T-cell (primary cell): Measurements from ENCODE around the gene ADAMTS9. TPM values are rescaled to one million over a fixed set of nuclear protein-coding genes. Genes with fewer than 3 reads are reported as not detected.

ENCODE experiments used
- ATAC-seq, 4 experiments: fragments of 200-7000 bp in 3 of 4; fragments of 150-1000 bp in 1 of 4; cut with Tn5 transposase; replicated peaks in 1 of 4; 1 replicate in 3 of 4; 2 replicates in 1 of 4; pipeline ENCODE4 v1.10.0; 2021; ENCODE audit warnings: moderate library complexity in 3 of 4, mild to moderate bottlenecking in 2 of 4, moderate number of reproducible peaks in 1 of 4
- CTCF ChIA-PET, 2 donors: fragments of 300-600 bp; sonication (Branson Sonifier 250); formaldehyde crosslinking; loops; one replicate each; lab custom pipeline; 2022; ENCODE audit warnings: antibody characterized with exemption in 2 of 2; lab: Charles Lee
- POLR2A ChIA-PET, 2 donors: fragments of 300-600 bp; sonication (Branson Sonifier 250); formaldehyde crosslinking; loops; one replicate each; lab custom pipeline; 2022; ENCODE audit warnings: antibody characterized with exemption in 2 of 2; lab: Charles Lee
- DNase-seq, 35 experiments: peaks; one replicate each; pipeline versions ENCODE4 v3.0.0 to v3.0.0-alpha.2; 2013 to 2023
- H3K27ac ChIP-seq: one replicate; pipeline ENCODE4 v1.5.1; 2013; ENCODE audit warnings: low read length
- H3K27me3 ChIP-seq, 2 experiments: replicated peaks in 1 of 2; 1 replicate in 1 of 2; 2 replicates in 1 of 2; pipeline versions ENCODE4 v1.6.1 to v1.7.0; 2013; ENCODE audit warnings: low read length in 1 of 2, mixed read lengths in 1 of 2; ENCODE audit not compliant: control insufficient read depth in 2 of 2, insufficient read depth in 2 of 2; ENCODE audit errors: extremely low read depth in 1 of 2
- H3K36me3 ChIP-seq, 2 donors: 1 replicate in 1 of 2; 2 replicates in 1 of 2; pipeline versions ENCODE4 v1.6.1 to v1.7.0; 2013; ENCODE audit warnings: low read length in 1 of 2; ENCODE audit not compliant: control insufficient read depth in 2 of 2, insufficient read depth in 1 of 2; ENCODE audit errors: extremely low read depth in 1 of 2
- H3K4me1 ChIP-seq, 2 experiments: 1 replicate in 1 of 2; 2 replicates in 1 of 2; pipeline versions ENCODE4 v1.6.1 to v1.7.0; 2013; ENCODE audit warnings: low read length in 2 of 2, mixed read lengths in 1 of 2; ENCODE audit not compliant: insufficient read depth in 2 of 2, control insufficient read depth in 1 of 2; ENCODE audit errors: extremely low read depth in 1 of 2
- H3K4me3 ChIP-seq, 2 donors: 1 replicate in 1 of 2; 2 replicates in 1 of 2; pipeline versions ENCODE4 v1.5.1 to v1.7.0; 2013; ENCODE audit warnings: mild to moderate bottlenecking in 2 of 2, low read length in 1 of 2, moderate library complexity in 1 of 2; ENCODE audit not compliant: control insufficient read depth in 1 of 2; ENCODE audit errors: extremely low read depth in 1 of 2
- H3K9me3 ChIP-seq: 2 replicates; pipeline ENCODE4 v1.7.0; 2013
- H3K27ac Mint-ChIP-seq, 2 donors: one replicate each; pipeline ENCODE4 v1.8.0; 2020 to 2021; ENCODE audit warnings: mild to moderate bottlenecking in 2 of 2, mixed read lengths in 2 of 2
- H3K27me3 Mint-ChIP-seq, 2 donors: one replicate each; pipeline ENCODE4 v1.8.0; 2021 to 2022; ENCODE audit warnings: mixed read lengths in 2 of 2
- H3K36me3 Mint-ChIP-seq: one replicate; pipeline ENCODE4 v1.8.0; 2021; ENCODE audit warnings: mixed read lengths
- H3K4me1 Mint-ChIP-seq, 3 donors: one replicate each; pipeline ENCODE4 v1.8.0; 2020 to 2022; ENCODE audit warnings: mixed read lengths in 3 of 3, mild to moderate bottlenecking in 1 of 3
- H3K4me3 Mint-ChIP-seq, 3 donors: one replicate each; pipeline ENCODE4 v1.8.0; 2020 to 2022; ENCODE audit warnings: mild to moderate bottlenecking in 3 of 3, mixed read lengths in 3 of 3, moderate library complexity in 3 of 3
- H3K9me3 Mint-ChIP-seq, 3 donors: one replicate each; pipeline ENCODE4 v1.8.0; 2020 to 2022; ENCODE audit warnings: mixed read lengths in 3 of 3
- WGBS: methylation state at CpG from one replicate; pipeline ENCODE4 v1.1.5; 2013; ENCODE audit warnings: missing lambda C conversion rate; ENCODE audit not compliant: insufficient coverage; 5-methylcytosine and 5-hydroxymethylcytosine counted together
- total RNA-seq, 35 experiments: library from RNA in 6 of 35; stranded (reverse) in 6 of 35; fragments of 120-200 nt in 1 of 35; gene quantifications; one replicate each; pipeline versions ENCODE4 v1.2.1 to v1.2.4 and lab custom pipeline; 2013 to 2026

The ADAMTS9 gene
- total RNA-seq, 5 donors from 2014 or later (not counting 1 experiment from before 2014, with no cell fraction given), result 0.09 to 0.10 TPM; not detected in 3

- no CpG with 5 or more reads among the region's 2 CpGs for WGBS
- Mint-ChIP-seq H3K27me3 (no peaks in the 10 kb centered on the region), H3K36me3 (no peaks in the 10 kb centered on the region), H3K4me3 (no peak overlapping the region), H3K27ac (no peak overlapping the region), H3K9me3 (peaks cover 0 to 11% (median 0%) of the 10 kb centered on the region in 3 donors), H3K4me1 (no peaks in the 10 kb centered on the region)
- H3K9me3 ChIP-seq, result peaks cover 2% of the 10 kb centered on the region
- ChIA-PET CTCF (no interaction called here), POLR2A (no interaction called here)
- H3K27me3 ChIP-seq, result no peaks in the 10 kb centered on the region
- no peaks in the 10 kb centered on the region for H3K36me3 ChIP-seq
- H3K27ac ChIP-seq, result no peak overlapping the region
- no peak overlapping the region for H3K4me3 ChIP-seq
- no peaks in the 10 kb centered on the region for H3K4me1 ChIP-seq
- DNase-seq (no peak), ATAC-seq (no peak)
These were observed 80.7 kb downstream of the ADAMTS9 start for GRCh38 chr3:64607032-64607551.

- H3K4me1 Mint-ChIP-seq, result no peaks in the 10 kb centered on the region
- no peaks in the 10 kb centered on the region for H3K36me3 ChIP-seq
These were observed 83.5 kb downstream of the ADAMTS9 start for GRCh38 chr3:64604313-64604712.

GRCh38 chr3:64601824-64602223, 86.0 kb downstream of the ADAMTS9 start:
- CTCF ChIA-PET, result no interaction called here

More at GRCh38 chr3:64604313-64604712, 83.5 kb downstream of the ADAMTS9 start:
- no peak overlapping the region for H3K4me3 Mint-ChIP-seq
- no peak for ATAC-seq
- no peaks in the 10 kb centered on the region for H3K36me3 Mint-ChIP-seq
- DNase-seq, result no peak
- POLR2A ChIA-PET, result no interaction called here
- peaks cover 0 to 5% (median 0%) of the 10 kb centered on the region in 3 donors for H3K9me3 Mint-ChIP-seq
- no peak overlapping the region for H3K27ac Mint-ChIP-seq
- no peaks in the 10 kb centered on the region for H3K27me3 ChIP-seq
- no peak overlapping the region for H3K4me3 ChIP-seq
- H3K4me1 ChIP-seq, result no peaks in the 10 kb centered on the region
- CTCF ChIA-PET, result no interaction called here
- no peaks in the 10 kb centered on the region for H3K9me3 ChIP-seq
- no peaks in the 10 kb centered on the region for H3K27me3 Mint-ChIP-seq
- no CpG with 5 or more reads among the region's 3 CpGs for WGBS
- no peak overlapping the region for H3K27ac ChIP-seq

GRCh38 chr3:64600246-64600950, 87.4 kb downstream of the ADAMTS9 start:
- WGBS, result 90% methylated on average over 2 of the region's 9 CpGs
- Mint-ChIP-seq H3K4me1 (no peaks in the 10 kb centered on the region), H3K9me3 (peaks cover 0 to 10% (median 0%) of the 10 kb centered on the region in 3 donors), H3K4me3 (no peak overlapping the region), H3K36me3 (no peaks in the 10 kb centered on the region), H3K27me3 (no peaks in the 10 kb centered on the region), H3K27ac (no peak overlapping the region)
- DNase-seq (no peak), ATAC-seq (no peak)
- Histone ChIP-seq H3K4me1 (no peaks in the 10 kb centered on the region), H3K27me3 (no peaks in the 10 kb centered on the region), H3K27ac (no peak overlapping the region), H3K4me3 (no peak overlapping the region), H3K9me3 (no peaks in the 10 kb centered on the region), H3K36me3 (no peaks in the 10 kb centered on the region)
- CTCF ChIA-PET, result no interaction called here
- POLR2A ChIA-PET, result no interaction called here

More at GRCh38 chr3:64601824-64602223, 86.0 kb downstream of the ADAMTS9 start:
- no peak overlapping the region for H3K4me3 ChIP-seq
- H3K27me3 Mint-ChIP-seq, result no peaks in the 10 kb centered on the region
- H3K27ac Mint-ChIP-seq, result no peak overlapping the region
- H3K4me1 Mint-ChIP-seq, result no peaks in the 10 kb centered on the region
- DNase-seq (no peak), ATAC-seq (no peak)
- no peaks in the 10 kb centered on the region for H3K36me3 ChIP-seq
- no peak overlapping the region for H3K4me3 Mint-ChIP-seq
- H3K9me3 ChIP-seq, result no peaks in the 10 kb centered on the region
- H3K27me3 ChIP-seq, result no peaks in the 10 kb centered on the region
- H3K36me3 Mint-ChIP-seq, result no peaks in the 10 kb centered on the region
- 90% methylated on average over 4 of the region's 9 CpGs for WGBS
- POLR2A ChIA-PET, result no interaction called here
- no peak overlapping the region for H3K27ac ChIP-seq
- H3K4me1 ChIP-seq, result no peaks in the 10 kb centered on the region
- H3K9me3 Mint-ChIP-seq, result peaks cover 0 to 10% (median 0%) of the 10 kb centered on the region in 3 donors

DNA sequence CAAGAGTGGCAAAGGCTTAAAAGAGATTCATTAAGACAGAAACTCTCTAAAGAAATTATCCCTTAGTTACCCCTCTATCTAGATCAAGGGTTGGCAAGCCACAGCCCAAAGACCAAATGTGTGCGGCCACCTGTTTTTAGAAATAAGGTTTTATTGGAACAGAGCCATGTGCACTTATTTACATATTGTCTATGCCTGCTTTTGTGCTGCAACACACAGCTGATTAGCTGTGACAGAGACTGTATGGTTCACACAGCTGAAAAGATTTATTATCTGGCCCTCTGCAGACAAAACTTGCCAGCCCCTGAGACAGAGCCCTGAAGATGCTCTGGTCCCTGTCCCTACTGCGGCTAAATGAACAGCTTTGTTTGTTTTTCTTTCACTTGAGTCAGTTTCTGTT, 88.1 kb downstream of the ADAMTS9 start:
- H3K36me3 ChIP-seq, result no peaks in the 10 kb centered on the region
- no CpG with 5 or more reads among the region's 2 CpGs for WGBS

DNA sequence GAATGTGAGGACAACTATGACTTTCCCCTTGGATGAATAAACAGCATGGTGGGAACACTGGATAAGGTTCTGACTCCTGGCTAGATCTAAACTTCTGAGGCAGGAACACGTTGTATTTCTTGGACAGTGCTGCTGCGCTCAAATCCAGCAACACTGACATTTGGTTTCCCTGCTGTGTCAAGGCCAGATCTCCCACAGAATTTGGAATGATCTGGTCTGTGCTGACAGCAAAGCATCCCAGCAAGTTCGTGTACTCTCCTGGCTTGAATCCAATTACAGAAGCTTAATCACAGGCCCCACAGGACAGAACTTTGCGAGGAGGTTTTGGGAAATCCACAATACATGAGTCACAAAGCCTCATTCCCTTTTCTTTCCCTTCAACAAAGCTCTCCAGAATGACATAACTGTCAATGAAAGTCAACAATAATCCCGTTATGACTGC, 92.5 kb downstream of the ADAMTS9 start:
- no peak for ATAC-seq
- 77% methylated on average over 3 of the region's 5 CpGs for whole genome bisulfite sequencing
- H3K4me3 ChIP-seq, result no peak overlapping the region
- Mint-ChIP-seq H3K4me3 (no peak overlapping the region), H3K9me3 (peaks cover 0 to 5% (median 5%) of the 10 kb centered on the region in 3 donors), H3K27ac (no peak overlapping the region), H3K4me1 (no peaks in the 10 kb centered on the region), H3K27me3 (no peaks in the 10 kb centered on the region), H3K36me3 (no peaks in the 10 kb centered on the region)
- POLR2A ChIA-PET, result no interaction called here
- H3K9me3 ChIP-seq, result no peaks in the 10 kb centered on the region
- H3K4me1 ChIP-seq, result no peaks in the 10 kb centered on the region
- no peaks in the 10 kb centered on the region for H3K36me3 ChIP-seq
- no peaks in the 10 kb centered on the region for H3K27me3 ChIP-seq
- no peak for DNase-seq
- CTCF ChIA-PET, result no interaction called here
- H3K27ac ChIP-seq, result no peak overlapping the region

More for the DNA sequence above, 88.1 kb downstream of the ADAMTS9 start:
- POLR2A ChIA-PET, result no interaction called here
- Mint-ChIP-seq H3K27ac (no peak overlapping the region), H3K36me3 (no peaks in the 10 kb centered on the region), H3K27me3 (no peaks in the 10 kb centered on the region), H3K9me3 (peaks cover 0 to 10% (median 5%) of the 10 kb centered on the region in 3 donors), H3K4me3 (no peak overlapping the region), H3K4me1 (no peaks in the 10 kb centered on the region)
- no peaks in the 10 kb centered on the region for H3K9me3 ChIP-seq
- DNase-seq (no peak), ATAC-seq (no peak)
- no peaks in the 10 kb centered on the region for H3K27me3 ChIP-seq
- no peaks in the 10 kb centered on the region for H3K4me1 ChIP-seq
- CTCF ChIA-PET, result no interaction called here
- H3K27ac ChIP-seq, result no peak overlapping the region
- no peak overlapping the region for H3K4me3 ChIP-seq
